Neutrophil (primary cell): Measurements from ENCODE around the gene USP12.

ENCODE experiments used
- H3K27ac ChIP-seq: fragments of 200-600 bp; sonication (generic); 2 replicates; pipeline ENCODE4 v1.5.1; 2016; ENCODE audit warnings: mild to moderate bottlenecking, moderate library complexity
- H3K27me3 ChIP-seq: fragments of 200-600 bp; sonication (generic); 2 replicates; pipeline ENCODE4 v1.6.0; 2016; ENCODE audit warnings: mild to moderate bottlenecking
- H3K36me3 ChIP-seq: fragments of 200-600 bp; sonication (generic); 2 replicates; pipeline ENCODE4 v1.5.1; 2017
- H3K4me1 ChIP-seq, 2 experiments: fragments of 200-600 bp in 1 of 2; sonication (generic) in 1 of 2; 1 replicate in 1 of 2; 2 replicates in 1 of 2; pipeline versions ENCODE4 v1.5.1 to v1.6.1; 2013 to 2016; ENCODE audit warnings: low read depth in 1 of 2, low read length in 1 of 2, mild to moderate bottlenecking in 1 of 2, moderate library complexity in 1 of 2; ENCODE audit not compliant: control insufficient read depth in 1 of 2, insufficient read depth in 1 of 2
- H3K4me3 ChIP-seq, 2 experiments: fragments of 200-600 bp in 1 of 2; sonication (generic) in 1 of 2; 1 replicate in 1 of 2; 2 replicates in 1 of 2; pipeline ENCODE4 v1.5.1; 2013 to 2016; ENCODE audit warnings: low read depth in 1 of 2, low read length in 1 of 2, mild to moderate bottlenecking in 1 of 2, moderate library complexity in 1 of 2
- H3K9me3 ChIP-seq: fragments of 200-600 bp; sonication (generic); 2 replicates; pipeline ENCODE4 v1.5.1; 2016
- CTCF ChIP-seq: fragments of 200-600 bp; sonication (generic); IDR thresholded peaks from 2 replicates; pipeline ENCODE4 v1.5.1; 2016; ENCODE audit warnings: antibody characterized with exemption

The USP12 gene

GRCh38 chr13:27189192-27189591, 17.6 kb upstream of the USP12 start:
- Histone ChIP-seq H3K36me3 (no peaks in the 10 kb centered on the region), H3K4me3 (no peak overlapping the region), H3K27ac (no peak overlapping the region), H3K27me3 (peaks cover under 1% of the 10 kb centered on the region), H3K9me3 (no peaks in the 10 kb centered on the region), H3K4me1 (no peaks in the 10 kb centered on the region)
- TF ChIP-seq CTCF = no peak

GRCh38 chr13:27188239-27188638, 16.6 kb upstream of the USP12 start:
- Histone ChIP-seq H3K27ac (no peak overlapping the region), H3K4me1 (no peaks in the 10 kb centered on the region), H3K4me3 (no peak overlapping the region), H3K36me3 (no peaks in the 10 kb centered on the region), H3K27me3 (no peaks in the 10 kb centered on the region), H3K9me3 (no peaks in the 10 kb centered on the region)
- no peak for TF ChIP-seq CTCF

GRCh38 chr13:27186295-27186694, 14.7 kb upstream of the USP12 start:
- Histone ChIP-seq H3K4me3 (no peak overlapping the region), H3K36me3 (no peaks in the 10 kb centered on the region), H3K4me1 (no peaks in the 10 kb centered on the region), H3K27me3 (no peaks in the 10 kb centered on the region), H3K9me3 (no peaks in the 10 kb centered on the region), H3K27ac (no peak overlapping the region)
- TF ChIP-seq CTCF = no peak

GRCh38 chr13:27183561-27184147, 12.0 kb upstream of the USP12 start:
- H3K27ac ChIP-seq = no peak overlapping the region
- no peak for TF ChIP-seq CTCF
- no peak overlapping the region for H3K4me3 ChIP-seq
- H3K4me1 ChIP-seq = no peaks in the 10 kb centered on the region
- no peaks in the 10 kb centered on the region for H3K27me3 ChIP-seq
- no peaks in the 10 kb centered on the region for H3K36me3 ChIP-seq
- H3K9me3 ChIP-seq = no peaks in the 10 kb centered on the region

- no peaks in the 10 kb centered on the region for H3K27me3 ChIP-seq
- TF ChIP-seq CTCF = no peak
Measured at GRCh38 chr13:27182844-27183497, 11.4 kb upstream of the USP12 start.

More at GRCh38 chr13:27182844-27183497, 11.4 kb upstream of the USP12 start:
- Histone ChIP-seq H3K9me3 (no peaks in the 10 kb centered on the region), H3K4me1 (no peaks in the 10 kb centered on the region), H3K36me3 (no peaks in the 10 kb centered on the region), H3K27ac (no peak overlapping the region), H3K4me3 (no peak overlapping the region)
